GM19328 (cell line): ENCODE data around the gene SYT9.

ENCODE experiments used
- ATAC-seq: cut with Tn5 transposase; IDR thresholded peaks from one replicate; pipeline ENCODE4 v1.9.1; 2021; ENCODE audit warnings: mild to moderate bottlenecking, moderate library complexity; ENCODE audit not compliant: unreplicated experiment

SYT9 gene, protein sequence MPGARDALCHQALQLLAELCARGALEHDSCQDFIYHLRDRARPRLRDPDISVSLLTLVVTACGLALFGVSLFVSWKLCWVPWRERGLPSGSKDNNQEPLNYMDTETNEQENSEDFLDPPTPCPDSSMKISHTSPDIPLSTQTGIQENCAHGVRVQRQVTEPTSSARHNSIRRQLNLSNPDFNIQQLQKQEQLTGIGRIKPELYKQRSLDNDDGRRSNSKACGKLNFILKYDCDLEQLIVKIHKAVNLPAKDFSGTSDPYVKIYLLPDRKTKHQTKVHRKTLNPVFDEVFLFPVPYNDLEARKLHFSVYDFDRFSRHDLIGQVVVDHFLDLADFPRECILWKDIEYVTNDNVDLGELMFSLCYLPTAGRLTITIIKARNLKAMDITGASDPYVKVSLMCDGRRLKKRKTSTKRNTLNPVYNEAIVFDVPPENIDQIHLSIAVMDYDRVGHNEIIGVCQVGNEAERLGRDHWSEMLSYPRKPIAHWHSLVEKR

DNA sequence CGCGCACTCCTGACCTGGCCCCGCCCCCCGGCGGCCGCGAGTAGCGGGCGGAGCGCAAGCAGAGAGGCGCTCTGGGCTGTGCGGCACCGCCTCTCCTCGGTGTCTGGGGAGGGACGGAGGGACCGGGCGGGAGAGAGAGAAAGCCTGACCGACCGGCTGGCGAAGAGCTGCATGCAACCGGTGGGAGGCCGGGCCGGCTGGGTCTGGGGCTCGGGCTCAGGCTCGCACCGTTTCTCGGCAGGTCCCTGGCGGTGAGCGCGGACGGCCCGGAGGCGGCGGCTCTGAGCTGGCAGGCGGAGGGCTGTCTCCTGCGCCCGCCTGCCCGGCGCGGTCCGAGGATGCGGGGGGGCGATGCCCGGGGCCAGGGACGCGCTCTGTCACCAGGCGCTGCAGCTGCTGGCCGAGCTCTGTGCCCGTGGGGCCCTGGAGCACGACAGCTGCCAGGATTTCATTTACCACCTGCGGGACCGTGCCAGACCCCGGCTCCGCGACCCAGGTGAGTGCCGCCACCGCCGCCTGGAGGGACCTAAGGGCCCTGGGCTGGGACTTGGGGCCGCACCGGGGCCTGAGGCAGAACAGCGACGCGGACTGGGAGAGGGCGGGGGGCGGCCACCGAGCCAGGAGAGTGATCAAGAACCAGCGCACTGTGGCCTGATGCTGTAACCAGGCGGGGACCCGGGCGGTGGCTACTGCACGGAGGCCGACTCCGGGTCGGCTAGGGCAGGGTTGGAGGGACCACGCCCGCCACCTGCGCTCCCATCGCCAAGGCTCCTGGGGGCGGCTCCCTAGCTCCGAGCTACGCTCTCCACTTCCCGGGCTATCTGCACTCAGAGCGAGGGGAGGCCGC is at the start of gene SYT9:
SYT9 (plus strand) TSS at position 69 of the 847 bp plus-strand sequence; CDS start at position 352, 283 bp downstream.
- no peak for ATAC-seq

DNA sequence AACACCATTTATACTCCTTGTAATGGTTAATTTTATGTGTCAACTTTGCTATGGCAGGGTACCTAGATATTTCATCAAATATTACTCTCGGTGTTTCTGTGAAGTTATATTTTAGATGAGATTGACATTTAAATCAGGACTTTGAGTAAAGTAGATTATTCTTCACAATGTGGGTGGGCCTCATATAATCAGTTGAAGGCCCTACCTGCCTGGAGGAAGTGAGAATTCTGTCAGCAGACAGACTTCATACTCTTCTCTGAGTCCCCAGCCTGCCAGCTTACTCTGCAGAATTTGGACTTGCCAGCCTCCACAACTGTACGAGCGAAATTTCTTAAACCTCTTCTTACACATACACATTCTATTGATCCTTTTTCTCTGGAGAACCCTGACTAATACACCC is 49.3 kb upstream of the SYT9 start:
- ATAC-seq: no peak

DNA sequence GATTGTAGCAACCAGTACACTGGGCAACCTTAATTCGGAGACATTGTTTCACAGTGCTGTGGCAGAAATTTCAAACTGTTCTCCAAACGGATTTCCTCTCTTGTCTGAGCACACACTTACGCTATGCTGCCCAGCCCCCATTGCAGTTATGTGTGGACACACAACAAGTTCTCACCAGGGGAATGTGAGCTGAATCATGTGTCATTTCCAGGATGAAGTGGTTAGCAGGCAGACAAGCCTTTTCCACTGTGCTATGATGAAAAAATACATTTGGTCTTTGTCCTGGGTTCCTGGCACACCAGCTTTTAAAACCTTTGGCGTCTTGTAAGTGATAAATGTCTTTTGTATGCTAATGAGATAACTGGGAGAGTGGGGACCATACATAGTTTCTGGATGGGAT is 46.9 kb upstream of the SYT9 start:
- ATAC-seq: no peak

DNA sequence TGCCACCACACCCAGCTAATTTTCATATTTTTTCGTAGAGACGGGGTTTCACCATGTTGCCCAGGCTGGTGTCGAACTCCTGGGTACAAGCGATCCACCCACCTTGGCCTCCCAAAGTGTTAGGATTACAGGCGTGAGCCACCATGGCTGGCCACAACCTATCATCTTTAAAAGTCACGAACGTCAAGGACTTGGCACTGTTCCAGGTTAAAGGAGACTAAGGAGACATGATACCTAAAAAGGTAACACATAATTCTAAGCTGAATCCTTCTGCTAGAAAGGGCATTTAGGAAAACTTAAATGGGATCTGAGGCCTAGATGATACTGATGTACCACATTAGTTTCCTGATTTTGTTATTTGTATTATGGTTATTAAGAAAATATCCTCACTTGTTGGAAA is 43.3 kb upstream of the SYT9 start:
- ATAC-seq: no peak

DNA sequence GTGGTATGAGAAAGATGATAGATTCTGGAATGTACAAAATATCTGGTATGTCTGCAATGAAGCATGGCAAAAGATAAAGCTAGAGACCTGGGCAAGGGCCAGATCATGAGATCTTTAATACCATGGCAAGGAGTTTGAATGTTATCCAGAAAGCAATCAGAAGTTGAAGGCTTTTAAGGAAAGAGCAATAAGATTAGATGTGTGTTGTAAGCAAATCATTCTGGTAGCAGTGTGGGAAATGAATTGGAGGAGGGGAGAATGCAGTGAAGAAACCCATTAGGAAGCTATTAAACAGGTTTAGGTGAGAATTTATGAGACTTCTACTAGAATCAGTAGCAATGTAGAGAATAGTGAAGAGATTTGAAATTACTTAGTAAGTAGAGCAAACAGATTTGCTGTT is 32.2 kb upstream of the SYT9 start:
- ATAC-seq: no peak

DNA sequence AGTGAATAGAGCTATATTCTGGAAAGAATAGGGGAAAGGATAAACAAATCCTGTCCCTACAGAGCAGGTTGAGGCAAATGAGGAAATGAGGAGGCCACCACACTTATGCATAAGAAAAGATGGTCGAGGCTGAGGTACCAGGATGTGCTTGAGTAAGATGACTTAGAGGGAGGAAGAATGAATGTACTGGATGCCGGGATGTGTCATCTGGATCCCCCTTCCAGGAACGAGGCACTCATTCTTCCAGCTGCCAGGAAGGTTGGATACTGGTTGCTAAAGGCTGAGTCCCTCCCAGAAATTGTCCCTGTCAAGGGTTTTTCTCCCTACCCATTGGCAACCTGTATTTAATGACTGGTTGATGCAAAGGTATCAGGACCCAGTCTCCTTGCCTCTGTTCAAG is 31.1 kb upstream of the SYT9 start:
- no peak for ATAC-seq

DNA sequence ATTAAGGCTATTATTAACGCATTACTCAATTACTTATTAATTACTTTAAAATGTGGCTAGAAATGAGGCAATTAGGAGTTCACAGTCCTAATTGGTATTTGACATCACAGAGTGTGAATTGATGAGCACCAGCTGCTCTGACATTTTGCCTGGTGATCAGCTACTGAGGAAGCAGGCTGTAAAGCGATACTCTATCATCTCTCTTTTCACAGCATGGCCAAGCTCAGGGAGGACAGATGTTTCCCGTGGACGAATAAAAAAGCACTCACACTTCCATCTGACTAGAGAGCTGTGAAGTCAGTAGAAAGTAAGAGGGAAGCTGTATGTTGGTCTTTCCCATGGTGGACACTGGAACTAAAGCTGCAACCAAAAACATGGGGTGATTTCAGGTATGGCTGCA is 29.1 kb upstream of the SYT9 start:
- ATAC-seq: no peak

DNA sequence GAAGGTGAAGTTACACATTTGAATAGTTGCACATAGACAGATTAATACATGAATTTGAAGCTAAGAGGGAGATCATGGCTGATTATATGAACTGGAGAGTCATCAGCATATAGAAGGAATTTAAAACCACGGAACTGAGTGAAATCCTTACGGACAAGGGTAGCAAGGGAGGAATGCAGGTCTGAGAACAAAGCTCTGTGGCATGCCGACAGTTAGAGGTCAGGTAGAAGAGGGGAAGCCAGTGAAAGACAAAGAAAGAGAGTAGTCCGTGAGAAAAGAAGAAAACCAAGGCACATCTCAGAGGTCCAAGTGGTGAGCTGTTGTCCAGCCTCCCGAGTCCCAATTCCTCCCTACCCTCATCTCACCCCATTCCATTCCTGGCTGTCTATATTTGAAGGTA is 11.8 kb upstream of the SYT9 start:
- no peak for ATAC-seq

DNA sequence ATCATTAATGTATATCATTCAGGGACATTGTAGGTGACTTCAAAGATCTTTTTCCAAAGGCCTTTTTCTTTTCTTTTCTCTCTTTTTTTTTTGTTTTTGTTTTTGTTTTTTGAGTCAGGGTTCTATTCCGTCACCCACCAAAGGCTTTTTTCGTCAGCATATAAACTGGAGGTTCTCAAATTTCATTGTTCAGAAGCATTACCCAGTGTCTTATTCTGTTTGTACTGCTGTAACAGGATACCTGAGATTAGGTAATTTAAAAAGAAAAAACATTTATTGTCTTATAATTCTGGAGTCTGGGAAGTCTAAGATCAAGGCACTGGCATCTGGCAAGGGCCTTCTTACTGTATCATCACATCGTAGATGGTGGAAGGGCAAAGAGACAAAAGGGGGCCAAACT is 6.4 kb upstream of the SYT9 start:
- ATAC-seq: no peak

DNA sequence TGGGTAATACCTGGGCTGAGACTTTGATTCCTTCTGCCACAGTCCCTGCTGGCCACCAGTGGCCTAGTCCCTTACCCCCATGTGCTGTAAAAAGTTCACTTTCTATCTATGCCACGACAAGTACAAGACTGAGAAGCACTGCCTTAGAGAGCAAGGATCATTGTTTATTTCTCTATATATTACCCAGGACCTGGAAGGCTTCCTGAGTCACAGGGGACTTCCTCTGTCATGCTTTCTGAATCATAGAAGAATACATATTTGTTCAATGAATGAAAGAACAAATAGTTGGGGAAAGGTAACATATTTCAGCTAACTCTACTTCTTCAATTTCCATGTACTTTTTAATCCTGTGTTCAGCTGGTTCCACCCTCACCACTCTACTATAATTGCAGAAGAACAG is 5.5 kb upstream of the SYT9 start:
- ATAC-seq: no peak

DNA sequence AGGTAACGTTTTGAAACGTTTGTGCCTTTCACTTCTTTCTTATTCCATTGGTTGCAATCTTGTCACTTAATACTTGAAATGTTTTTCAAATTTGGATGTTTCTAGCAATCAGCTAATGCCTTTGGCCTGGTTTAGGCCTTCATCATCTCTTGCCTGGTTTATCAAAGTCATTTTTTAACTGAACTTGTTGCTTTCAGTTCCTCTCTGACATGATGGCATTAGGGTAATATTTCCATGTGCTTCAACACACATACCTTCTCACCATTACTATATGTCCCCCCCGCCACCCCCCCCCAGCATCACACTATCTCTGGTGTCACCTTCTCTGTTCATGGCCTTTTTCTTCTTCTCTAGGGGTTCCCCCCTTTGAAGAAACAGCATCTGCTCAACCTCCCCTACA is 1.5 kb upstream of the SYT9 start:
- ATAC-seq: no peak

DNA sequence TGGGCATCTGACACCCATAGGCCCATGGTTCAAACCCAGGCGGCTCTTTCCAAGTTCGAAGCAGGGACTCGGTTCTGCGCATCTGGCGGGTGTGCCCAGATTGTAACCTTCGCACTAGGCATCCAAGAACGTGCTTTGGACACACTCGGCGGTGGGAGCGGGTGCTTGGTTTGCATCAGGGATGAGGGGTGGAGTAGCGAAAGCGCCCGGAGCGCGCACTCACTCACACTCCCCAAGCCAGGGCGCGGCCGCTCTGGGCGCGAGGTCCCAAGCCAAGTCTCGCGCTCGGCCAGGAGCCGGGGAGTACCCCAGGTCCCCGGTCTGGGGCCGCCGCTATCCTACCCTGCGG is 243 bp upstream of the SYT9 start:
- ATAC-seq: no peak

DNA sequence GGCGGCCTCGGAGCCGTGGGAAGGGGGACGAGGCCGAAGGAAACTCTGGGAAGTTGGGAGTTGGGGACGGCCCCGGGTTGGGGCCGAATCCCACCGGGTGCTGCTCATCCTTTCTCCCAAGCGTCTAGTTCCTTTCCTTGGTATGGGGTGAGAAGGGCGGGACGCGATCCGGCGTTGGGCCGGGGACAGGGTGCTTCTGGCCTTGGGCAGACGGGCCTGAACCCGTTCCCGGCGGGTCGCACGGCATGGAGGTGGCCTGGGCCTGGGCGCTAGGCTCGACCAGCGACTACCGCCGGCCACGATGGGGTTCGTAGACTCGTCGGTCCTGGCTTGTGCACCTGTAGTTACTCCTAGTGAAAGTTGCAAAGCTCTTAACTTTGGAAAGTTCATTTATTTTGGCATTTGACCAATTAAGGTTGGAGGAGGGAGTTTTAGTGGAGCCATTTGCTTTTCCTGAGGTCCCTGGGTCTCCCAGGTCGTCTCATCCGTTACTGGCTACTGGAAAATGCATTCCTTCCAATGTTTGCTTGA is 1.0 kb downstream of the SYT9 start:
- no peak for ATAC-seq

DNA sequence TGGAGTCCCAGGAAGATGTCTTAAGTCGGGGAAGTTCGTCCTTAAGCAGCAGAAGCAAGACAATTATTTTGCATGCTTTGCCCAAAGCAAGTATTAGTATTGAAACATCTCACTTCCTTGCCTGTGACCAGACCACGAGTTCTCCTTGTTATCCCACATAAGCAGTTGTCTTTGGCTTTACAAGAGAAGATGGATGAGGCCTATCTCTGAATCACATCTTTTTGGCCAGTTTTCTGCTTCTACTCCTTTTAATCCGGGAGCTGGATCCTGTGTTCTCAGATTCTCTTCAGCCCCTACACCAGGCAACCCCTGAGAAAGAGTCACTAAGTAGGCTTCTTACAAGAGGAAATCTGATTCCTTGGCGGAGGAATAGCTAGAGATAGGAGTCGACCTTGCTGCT is 2.1 kb downstream of the SYT9 start:
- no peak for ATAC-seq

DNA sequence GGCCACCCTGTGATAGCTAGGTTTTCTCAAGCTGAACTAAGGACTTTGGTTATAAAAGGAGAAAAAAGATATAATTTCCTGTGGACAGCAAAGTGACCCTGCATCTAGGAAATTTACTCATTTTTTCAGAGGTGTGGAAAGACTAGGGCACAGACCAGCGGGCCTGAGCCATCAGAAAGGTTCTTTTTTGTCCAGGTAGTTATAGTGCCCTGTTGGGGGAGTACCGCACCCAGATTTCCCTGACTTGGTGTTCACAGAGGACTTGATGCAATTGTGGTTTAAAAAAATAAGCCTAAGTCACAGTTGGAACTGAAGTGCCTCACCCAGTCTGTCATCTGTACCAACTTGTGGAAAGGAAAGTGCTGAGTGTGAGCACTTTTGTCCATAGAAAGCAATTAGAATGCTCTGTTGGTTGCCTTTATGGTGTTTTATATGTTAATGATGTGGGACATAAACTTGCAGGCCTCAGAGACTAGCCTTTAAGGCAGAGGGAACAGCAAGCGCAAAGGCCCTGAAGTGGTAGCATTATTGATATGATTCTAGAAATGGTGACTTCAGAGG is 3.1 kb downstream of the SYT9 start:
- no peak for ATAC-seq

DNA sequence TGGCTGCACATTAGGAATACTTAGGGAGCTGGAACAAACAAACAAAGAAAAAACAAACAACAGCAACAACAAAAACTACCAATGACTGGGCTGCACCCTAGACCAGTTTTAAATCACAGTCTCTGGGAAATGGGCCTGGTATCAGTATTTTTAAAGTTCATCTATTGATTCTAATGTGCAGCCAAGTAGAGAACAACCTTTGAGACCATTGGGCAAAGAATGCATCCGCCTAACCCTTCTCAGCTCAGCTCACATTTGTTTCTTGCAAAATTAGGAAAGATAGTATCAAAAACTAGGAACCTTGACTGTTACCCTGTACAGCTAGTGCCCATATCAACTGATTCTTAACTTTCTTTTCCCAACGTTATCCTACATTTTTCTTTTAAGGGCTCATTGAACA is 5.2 kb downstream of the SYT9 start:
- no peak for ATAC-seq

DNA sequence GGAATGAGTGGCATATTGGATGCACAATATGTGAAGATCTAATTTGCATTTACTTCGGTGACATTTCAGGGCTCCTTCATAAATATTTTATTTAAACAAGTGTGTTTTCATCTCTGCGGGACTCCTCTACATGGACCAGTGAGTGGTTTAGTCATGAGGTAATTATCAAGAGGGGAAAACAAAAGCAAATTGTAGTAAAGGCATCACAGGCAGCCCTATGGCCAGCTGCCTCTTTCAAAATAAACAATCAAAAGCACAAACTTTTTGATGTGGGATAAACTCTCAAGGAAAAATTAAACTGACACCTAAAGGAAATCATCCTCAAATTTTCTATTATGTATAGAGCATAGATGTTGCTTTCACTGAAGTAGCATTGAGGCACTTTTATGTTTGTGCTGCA is 6.0 kb downstream of the SYT9 start:
- ATAC-seq: no peak

DNA sequence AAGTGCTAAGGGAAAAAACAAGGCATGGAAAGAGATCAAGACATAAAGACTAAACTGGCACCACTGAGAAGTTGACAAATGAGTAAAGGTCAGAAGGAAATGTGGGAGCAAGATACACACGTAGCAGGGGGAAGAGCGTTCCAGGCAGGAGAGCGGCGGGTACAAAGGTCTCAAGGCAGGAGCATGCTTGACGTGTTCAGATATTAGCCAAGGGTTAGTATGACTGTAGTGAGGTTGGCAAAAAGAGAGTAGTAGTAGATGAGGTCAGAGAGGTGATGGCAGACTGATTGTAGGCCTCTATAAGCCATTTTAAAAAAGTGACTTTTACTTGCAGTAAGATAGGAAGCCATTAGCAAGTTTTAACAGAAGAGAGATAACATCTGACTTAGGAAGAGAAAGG is 9.9 kb downstream of the SYT9 start:
- ATAC-seq: no peak

DNA sequence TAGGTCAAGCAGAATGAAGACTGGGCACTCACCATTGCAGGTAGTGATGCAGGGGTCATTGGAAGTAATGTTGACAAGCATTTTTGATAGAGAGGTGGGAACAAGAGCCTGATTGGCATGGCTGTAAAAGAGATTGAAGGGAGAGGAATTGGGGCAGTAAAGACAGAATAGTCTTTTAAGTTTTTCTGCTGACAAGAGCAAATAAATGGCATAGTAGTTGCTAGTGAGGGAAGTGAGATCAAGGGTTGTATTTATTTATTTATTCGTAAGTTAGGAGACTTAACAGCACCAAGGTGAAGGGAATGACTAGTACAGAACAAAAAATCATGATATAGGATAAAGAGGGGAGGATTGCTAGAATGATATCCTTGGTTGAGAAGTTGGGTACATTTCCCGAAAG is 11.0 kb downstream of the SYT9 start:
- no peak for ATAC-seq

DNA sequence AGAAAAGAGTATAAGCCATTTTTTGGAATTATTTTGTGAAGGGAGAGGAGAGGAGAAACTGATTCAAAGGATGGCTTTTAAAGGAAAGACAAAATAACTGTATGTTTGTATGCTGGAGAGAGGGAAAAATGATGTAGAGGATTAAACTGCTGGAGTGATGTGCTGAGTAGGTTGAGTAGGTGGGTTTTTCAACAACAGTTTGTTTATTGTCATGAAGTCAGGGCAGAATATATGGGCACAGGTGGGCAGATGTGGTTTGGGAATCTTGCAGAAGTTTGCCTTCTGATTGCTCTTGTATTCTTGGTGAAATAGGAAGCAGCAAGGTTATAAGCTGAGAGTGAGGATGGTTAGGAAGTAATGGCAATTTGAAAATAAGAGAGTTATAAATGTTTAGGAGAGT is 12.1 kb downstream of the SYT9 start:
- no peak for ATAC-seq

DNA sequence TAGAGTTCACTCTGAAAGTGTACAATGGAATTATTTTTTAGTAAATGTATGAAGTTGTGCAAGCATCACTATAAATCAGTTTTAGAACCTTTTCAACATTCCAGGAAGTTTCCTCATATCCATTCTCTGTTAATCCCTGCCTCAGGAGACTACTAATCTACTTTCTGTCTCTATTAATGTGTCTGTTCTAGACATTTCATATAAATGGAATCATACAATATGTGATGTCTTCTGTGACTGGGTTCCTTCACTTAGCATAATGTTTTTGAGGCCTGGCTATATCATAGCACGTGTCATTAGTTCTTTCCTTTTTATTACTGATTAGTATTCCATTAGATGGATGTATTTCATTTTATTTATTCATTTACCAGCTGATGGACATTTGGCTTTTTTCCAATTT is 17.1 kb downstream of the SYT9 start:
- ATAC-seq: no peak
